Keratinocyte (primary cell): ENCODE results near the gene SNIP1. TPM values are rescaled to one million over a fixed set of nuclear protein-coding genes. Genes with fewer than 3 reads are reported as not detected.

Experiments
- DNase-seq: peaks from one replicate; pipeline ENCODE4 v3.0.0-alpha.2; 2011; ENCODE audit warnings: low read depth, missing footprints, low spot score
- FAIRE-seq: peaks from 2 replicates; lab custom pipeline; 2011; peaks lifted over from hg19 to GRCh38; lab: Jason Lieb, UNC
- H2AFZ ChIP-seq: 2 replicates; pipeline ENCODE4 v1.6.0; 2012; ENCODE audit warnings: low read length, control low read depth, inconsistent platforms; ENCODE audit not compliant: control insufficient read depth
- H3K27ac ChIP-seq: 2 replicates; pipeline ENCODE4 v1.5.1; 2011; ENCODE audit warnings: low read length; ENCODE audit not compliant: control insufficient read depth, insufficient read depth
- H3K27me3 ChIP-seq: 3 replicates; pipeline ENCODE4 v1.6.0; 2011; ENCODE audit warnings: low read length; ENCODE audit not compliant: control insufficient read depth, insufficient read depth; ENCODE audit errors: extremely low read depth
- H3K36me3 ChIP-seq, 2 experiments: 2 replicates in 1 of 2; 3 replicates in 1 of 2; pipeline ENCODE4 v1.5.1; 2011; ENCODE audit warnings: low read length in 2 of 2, mild to moderate bottlenecking in 1 of 2; ENCODE audit not compliant: control insufficient read depth in 2 of 2, insufficient read depth in 2 of 2; ENCODE audit errors: extremely low read depth in 1 of 2
- H3K4me1 ChIP-seq: 3 replicates; pipeline ENCODE4 v1.5.1; 2011; ENCODE audit warnings: low read length; ENCODE audit not compliant: control insufficient read depth, insufficient read depth; ENCODE audit errors: extremely low read depth
- H3K4me2 ChIP-seq: 3 replicates; pipeline ENCODE4 v1.6.0; 2011; ENCODE audit warnings: low read depth, low read length; ENCODE audit not compliant: control insufficient read depth, insufficient read depth; ENCODE audit errors: extremely low read depth
- H3K4me3 ChIP-seq, 3 experiments: fragments of 200-600 bp in 1 of 3; sonication (generic) in 1 of 3; 2 replicates in 2 of 3; 3 replicates in 1 of 3; pipeline ENCODE4 v1.5.1; 2011 to 2016; ENCODE audit warnings: low read length in 3 of 3, mild to moderate bottlenecking in 3 of 3, control low read depth in 2 of 3, inconsistent platforms in 1 of 3, low read depth in 1 of 3, mixed read lengths in 1 of 3, mixed run types in 1 of 3, moderate library complexity in 1 of 3; ENCODE audit not compliant: control insufficient read depth in 2 of 3, insufficient read depth in 2 of 3; ENCODE audit errors: extremely low read depth in 1 of 3
- H3K79me2 ChIP-seq: 2 replicates; pipeline ENCODE4 v1.6.0; 2012; ENCODE audit warnings: low read length; ENCODE audit not compliant: control insufficient read depth, insufficient read depth
- H3K9ac ChIP-seq: 3 replicates; pipeline ENCODE4 v1.6.0; 2011; ENCODE audit warnings: low read length; ENCODE audit not compliant: control insufficient read depth, insufficient read depth; ENCODE audit errors: extremely low read depth
- H3K9me1 ChIP-seq: 3 replicates; pipeline ENCODE4 v1.6.0; 2011; ENCODE audit warnings: low read length; ENCODE audit not compliant: control insufficient read depth, insufficient read depth; ENCODE audit errors: extremely low read depth
- H3K9me3 ChIP-seq: 2 replicates; pipeline ENCODE4 v1.5.1; 2012; ENCODE audit warnings: low read depth, low read length; ENCODE audit not compliant: control insufficient read depth
- H4K20me1 ChIP-seq: 3 replicates; pipeline ENCODE4 v1.6.0; 2011; ENCODE audit warnings: low read length; ENCODE audit not compliant: control insufficient read depth, insufficient read depth; ENCODE audit errors: extremely low read depth
- EZH2 ChIP-seq: IDR thresholded peaks from one replicate; pipeline ENCODE4 v1.6.1; 2012; ENCODE audit warnings: inconsistent platforms, mild to moderate bottlenecking, low read length, moderate library complexity
- dilution Hi-C: fragments of 300-500 bp; cut with MboI; formaldehyde crosslinking; loops from one replicate; pipeline ENCODE4 v1.7.0; 2020; ENCODE audit warnings: low sequenced_read_pairs; ENCODE audit not compliant: extremely low pct_ligation_motif_present
- polyA plus RNA-seq, 5 experiments: library from polyadenylated mRNA; depleted of rRNA in 3 of 5; stranded (reverse) in 3 of 5; stranded (forward) in 1 of 5; unstranded in 1 of 5; fragments of >200 nt; gene quantifications; 1 replicate in 1 of 5; 2 replicates in 3 of 5; 3 replicates in 1 of 5; pipeline versions ENCODE4 v1.2.1 to v1.2.3, GENCODE V29; 2011 to 2012; ENCODE audit warnings: missing spikeins in 2 of 5, low read depth in 1 of 5, low replicate concordance in 1 of 5
- TF ChIP-seq, protein P1 (sequence below), 3 experiments: IDR thresholded peaks in 1 of 3; conservative IDR thresholded peaks in 1 of 3; optimal IDR thresholded peaks in 1 of 3; 2 replicates in 2 of 3; 3 replicates in 1 of 3; pipeline versions ENCODE3 to v1.5.1; 2011; ENCODE audit warnings: low read length in 3 of 3, mild to moderate bottlenecking in 3 of 3, moderate library complexity in 2 of 3, control low read depth in 1 of 3, inconsistent platforms in 1 of 3; ENCODE audit not compliant: insufficient read depth in 2 of 3; ENCODE audit errors: extremely low read depth in 1 of 3

Gene SNIP1
- polyA plus RNA-seq, 1 donor (not counting 4 experiments of a cell fraction or from before 2014, with no cell fraction given) = 8.9 TPM

DNA sequence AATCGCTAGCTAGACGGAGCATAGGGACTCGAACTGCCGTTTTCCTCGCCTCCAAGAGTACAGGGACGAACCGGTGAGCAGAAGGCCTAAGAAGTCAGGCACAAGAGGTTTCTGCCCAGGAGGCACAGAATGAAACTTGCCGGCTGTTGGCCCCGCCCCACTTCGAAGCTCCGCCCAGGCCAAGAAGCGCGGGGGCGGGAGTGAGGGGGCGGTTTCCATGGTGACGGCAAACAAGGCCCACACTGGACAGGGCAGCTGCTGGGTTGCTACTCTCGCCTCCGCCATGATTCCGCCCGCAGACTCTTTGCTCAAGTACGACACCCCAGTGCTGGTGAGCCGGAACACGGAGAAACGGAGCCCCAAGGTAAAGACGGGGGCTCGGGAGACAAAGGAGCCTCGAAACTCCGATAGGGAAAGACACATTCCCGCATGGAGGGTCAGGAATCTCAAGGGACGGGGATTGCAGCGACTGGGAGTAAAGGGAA lies 2.7 kb upstream of the SNIP1 start, which contains the start of gene DNALI1:
Gene DNALI1, plus strand, starts transcription at position 229 of the 485 bp plus-strand sequence. Its CDS starts 55 bp downstream, at position 284.
- peaks cover 3% of the 10 kb centered on the region for H3K9me1 ChIP-seq
- no peaks in the 10 kb centered on the region for H4K20me1 ChIP-seq
- H3K27me3 ChIP-seq = no peaks in the 10 kb centered on the region
- peaks cover 23% of the 10 kb centered on the region for H3K79me2 ChIP-seq
- FAIRE-seq = no peak
- H3K9ac ChIP-seq = no peak within 1 kb of the TSS
- H3K36me3 ChIP-seq = peaks cover 0 to 10% of the 10 kb centered on the region in 2 experiments
- no peaks in the 10 kb centered on the region for H3K9me3 ChIP-seq
- no peak within 1 kb of the TSS for H3K27ac ChIP-seq
- no peak within 1 kb of the TSS for H3K4me3 ChIP-seq
- H2AFZ ChIP-seq = peak within 1 kb of the TSS; percentile 85
- dilution Hi-C loops = no loop called here
- peak within 1 kb of the TSS; percentile 56 for H3K4me2 ChIP-seq
- H3K4me1 ChIP-seq = peaks cover 11% of the 10 kb centered on the region
- TF ChIP-seq, protein P1, sequence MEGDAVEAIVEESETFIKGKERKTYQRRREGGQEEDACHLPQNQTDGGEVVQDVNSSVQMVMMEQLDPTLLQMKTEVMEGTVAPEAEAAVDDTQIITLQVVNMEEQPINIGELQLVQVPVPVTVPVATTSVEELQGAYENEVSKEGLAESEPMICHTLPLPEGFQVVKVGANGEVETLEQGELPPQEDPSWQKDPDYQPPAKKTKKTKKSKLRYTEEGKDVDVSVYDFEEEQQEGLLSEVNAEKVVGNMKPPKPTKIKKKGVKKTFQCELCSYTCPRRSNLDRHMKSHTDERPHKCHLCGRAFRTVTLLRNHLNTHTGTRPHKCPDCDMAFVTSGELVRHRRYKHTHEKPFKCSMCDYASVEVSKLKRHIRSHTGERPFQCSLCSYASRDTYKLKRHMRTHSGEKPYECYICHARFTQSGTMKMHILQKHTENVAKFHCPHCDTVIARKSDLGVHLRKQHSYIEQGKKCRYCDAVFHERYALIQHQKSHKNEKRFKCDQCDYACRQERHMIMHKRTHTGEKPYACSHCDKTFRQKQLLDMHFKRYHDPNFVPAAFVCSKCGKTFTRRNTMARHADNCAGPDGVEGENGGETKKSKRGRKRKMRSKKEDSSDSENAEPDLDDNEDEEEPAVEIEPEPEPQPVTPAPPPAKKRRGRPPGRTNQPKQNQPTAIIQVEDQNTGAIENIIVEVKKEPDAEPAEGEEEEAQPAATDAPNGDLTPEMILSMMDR (optimal IDR thresholded peaks at IDR 0.05 in 1 of 3, IDR thresholded peaks at IDR 0.05 in 1 of 3, conservative IDR thresholded peaks at IDR 0.05 in 1 of 3; ENCODE audit: extremely low read depth in 1 of 3, insufficient read depth in 2 of 3, low read length in 3 of 3) = no peak
- TF ChIP-seq EZH2 = no peak
- no peak for DNase-seq

DNA sequence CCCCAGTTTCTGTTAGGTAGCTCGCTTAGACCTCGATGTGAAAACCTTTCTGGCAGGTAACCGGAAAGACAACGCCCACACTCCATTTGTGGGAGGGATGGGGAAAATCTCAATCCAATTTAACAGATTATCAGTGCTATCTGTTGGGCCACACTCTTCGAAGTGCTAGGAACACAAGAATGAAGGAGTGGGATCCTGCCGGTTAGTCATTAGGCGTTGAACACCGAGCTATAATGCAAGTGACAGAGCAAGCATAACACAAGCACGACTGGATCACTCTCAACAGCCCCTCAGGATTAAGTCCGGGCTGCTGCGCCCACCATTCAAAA lies 531 bp downstream of the SNIP1 start:
- H3K4me3 ChIP-seq = peak overlapping the region; percentile 94 to 98 (median 98)
- no peaks in the 10 kb centered on the region for H3K9me3 ChIP-seq
- peak overlapping the region; percentile 88 for H3K27ac ChIP-seq
- no peak for FAIRE-seq
- dilution Hi-C loops = no loop called here
- H3K9me1 ChIP-seq = peaks cover 3% of the 10 kb centered on the region
- TF ChIP-seq, protein P1 (optimal IDR thresholded peaks at IDR 0.05 in 1 of 3, IDR thresholded peaks at IDR 0.05 in 1 of 3, conservative IDR thresholded peaks at IDR 0.05 in 1 of 3; ENCODE audit: extremely low read depth in 1 of 3, insufficient read depth in 2 of 3, low read length in 3 of 3) = no peak
- TF ChIP-seq EZH2 = no peak
- no peak for DNase-seq
- H3K9ac ChIP-seq = peak overlapping the region; percentile 95
- peaks cover 41% of the 10 kb centered on the region for H3K79me2 ChIP-seq
- H3K27me3 ChIP-seq = no peaks in the 10 kb centered on the region
- peak overlapping the region; percentile 95 for H3K4me2 ChIP-seq
- peaks cover 21% of the 10 kb centered on the region for H3K4me1 ChIP-seq
- H2AFZ ChIP-seq = peak overlapping the region; percentile 86
- peaks cover 2 to 15% of the 10 kb centered on the region in 2 experiments for H3K36me3 ChIP-seq
- no peaks in the 10 kb centered on the region for H4K20me1 ChIP-seq
